ENCODE results near the gene OPRL1.

OPRL1 gene

GRCh38 chr20:64143018-64143801 lies 63.3 kb downstream of the OPRL1 start:
- Mint-ChIP-seq H3K4me1 (no peaks in the 10 kb centered on the region), H3K36me3 (ENCODE audit: low read depth) (peaks cover 4% of the 10 kb centered on the region), H3K27me3 (peaks cover 4% of the 10 kb centered on the region), H3K27ac (no peak overlapping the region), H3K4me3 (no peak overlapping the region), H3K9me3 (peaks cover 12% of the 10 kb centered on the region)
- no peak for DNase-seq
- peak; percentile 15 for ATAC-seq

GRCh38 chr20:64144144-64144912 lies 64.4 kb downstream of the OPRL1 start:
- no peak overlapping the region for H3K27ac Mint-ChIP-seq
- H3K4me3 Mint-ChIP-seq: no peak overlapping the region
- H3K4me1 Mint-ChIP-seq: no peaks in the 10 kb centered on the region

GRCh38 chr20:64145458-64146300 lies 65.8 kb downstream of the OPRL1 start:
- DNase-seq (peak; percentile 30), ATAC-seq (no peak)
- Mint-ChIP-seq H3K4me3 (no peak overlapping the region), H3K9me3 (peaks cover 12% of the 10 kb centered on the region), H3K27ac (no peak overlapping the region), H3K4me1 (no peaks in the 10 kb centered on the region), H3K36me3 (ENCODE audit: low read depth) (peaks cover 4% of the 10 kb centered on the region), H3K27me3 (peaks cover 4% of the 10 kb centered on the region)

More at GRCh38 chr20:64144144-64144912, 64.4 kb downstream of the OPRL1 start:
- DNase-seq (no peak), ATAC-seq (no peak)
- peaks cover 12% of the 10 kb centered on the region for H3K9me3 Mint-ChIP-seq
- H3K27me3 Mint-ChIP-seq: peaks cover 4% of the 10 kb centered on the region
- peaks cover 4% of the 10 kb centered on the region for H3K36me3 Mint-ChIP-seq (ENCODE audit: low read depth)

- Mint-ChIP-seq H3K4me1 (no peaks in the 10 kb centered on the region), H3K36me3 (ENCODE audit: low read depth) (peaks cover 4% of the 10 kb centered on the region), H3K27me3 (peaks cover 4% of the 10 kb centered on the region), H3K9me3 (peaks cover 12% of the 10 kb centered on the region), H3K4me3 (no peak overlapping the region), H3K27ac (no peak overlapping the region)
- DNase-seq (no peak), ATAC-seq (no peak)
These were observed 66.5 kb downstream of the OPRL1 start for GRCh38 chr20:64146301-64146935.

GRCh38 chr20:64146936-64147477 lies 67.1 kb downstream of the OPRL1 start:
- no peak overlapping the region for H3K4me3 Mint-ChIP-seq
- H3K9me3 Mint-ChIP-seq: peaks cover 12% of the 10 kb centered on the region
- H3K4me1 Mint-ChIP-seq: no peaks in the 10 kb centered on the region
- H3K36me3 Mint-ChIP-seq (ENCODE audit: low read depth): peaks cover 4% of the 10 kb centered on the region
- H3K27me3 Mint-ChIP-seq: peaks cover 4% of the 10 kb centered on the region
- DNase-seq (no peak), ATAC-seq (no peak)
- no peak overlapping the region for H3K27ac Mint-ChIP-seq

GRCh38 chr20:64148581-64148980 lies 68.7 kb downstream of the OPRL1 start:
- Mint-ChIP-seq H3K4me3 (no peak overlapping the region), H3K27ac (no peak overlapping the region), H3K36me3 (ENCODE audit: low read depth) (peaks cover 4% of the 10 kb centered on the region), H3K9me3 (peaks cover 12% of the 10 kb centered on the region), H3K27me3 (peaks cover 2% of the 10 kb centered on the region), H3K4me1 (no peaks in the 10 kb centered on the region)
- ATAC-seq (no peak), DNase-seq (no peak)

GRCh38 chr20:64149141-64149540 lies 69.3 kb downstream of the OPRL1 start:
- no peak overlapping the region for H3K4me3 Mint-ChIP-seq
- no peak for ATAC-seq

GRCh38 chr20:64149809-64150560 lies 70.1 kb downstream of the OPRL1 start:
- no peak overlapping the region for H3K27ac Mint-ChIP-seq
- DNase-seq (no peak), ATAC-seq (no peak)
- no peaks in the 10 kb centered on the region for H3K4me1 Mint-ChIP-seq
- peaks cover 2% of the 10 kb centered on the region for H3K27me3 Mint-ChIP-seq
- H3K4me3 Mint-ChIP-seq: no peak overlapping the region
- peaks cover 2% of the 10 kb centered on the region for H3K36me3 Mint-ChIP-seq (ENCODE audit: low read depth)
- peaks cover 4% of the 10 kb centered on the region for H3K9me3 Mint-ChIP-seq

More at GRCh38 chr20:64149141-64149540, 69.3 kb downstream of the OPRL1 start:
- DNase-seq: no peak
- Mint-ChIP-seq H3K36me3 (ENCODE audit: low read depth) (peaks cover 4% of the 10 kb centered on the region), H3K27me3 (peaks cover 2% of the 10 kb centered on the region), H3K4me1 (no peaks in the 10 kb centered on the region), H3K9me3 (peaks cover 11% of the 10 kb centered on the region), H3K27ac (no peak overlapping the region)

Measured in activated naive CD8-positive, alpha-beta T cell treated with anti-CD3 and anti-CD28 coated beads, Interleukin-2, amount 50 U/mL, for 24 hours (primary cell).